ENCODE results near the gene DOCK1.
"Not testable (repeated sequence)": the region's sequence is repeated elsewhere in the genome, so short reads cannot be mapped to it uniquely, and the experiment has no call there.

DOCK1 gene

DNA sequence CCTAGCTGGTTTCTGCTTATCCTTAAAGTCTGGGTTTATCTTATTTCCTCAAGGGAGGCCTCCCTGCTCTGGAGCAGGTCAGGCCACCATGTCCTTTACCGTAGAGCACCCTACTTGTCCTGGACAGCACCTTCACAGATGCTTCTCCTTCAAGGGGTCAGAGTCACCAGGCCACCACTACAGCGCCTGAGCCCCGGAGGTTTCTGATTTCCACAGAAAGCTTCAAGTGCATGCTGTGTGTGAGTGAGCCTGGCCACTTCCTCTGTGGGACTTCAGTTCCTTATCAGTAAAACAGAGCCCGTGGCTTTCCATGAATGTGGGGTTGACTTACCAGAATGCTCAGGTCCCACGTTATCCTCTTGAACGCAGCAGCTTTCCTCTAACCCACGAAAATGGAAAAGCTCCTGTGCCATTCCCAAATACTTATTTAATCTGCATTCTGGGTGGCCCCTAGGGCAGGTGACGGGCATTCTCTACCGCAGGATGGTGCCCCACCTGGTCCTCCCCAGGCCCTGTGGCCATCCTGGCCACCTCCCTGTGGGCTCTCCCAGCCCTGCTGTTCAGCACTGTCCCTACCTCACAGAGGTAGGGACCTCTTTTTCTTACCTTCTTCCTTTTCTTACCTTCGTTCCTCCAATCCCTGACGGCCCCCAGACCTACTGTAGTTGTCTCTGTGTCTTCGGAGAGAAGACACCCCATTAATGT is 1.4 kb upstream of the DOCK1 start:
- no peak for DNase-seq

GRCh38 chr10:126904516-126904817 is 761 bp upstream of the DOCK1 start:
- no peak for DNase-seq

GRCh38 chr10:126905776-126906703 is 812 bp downstream of the DOCK1 start:
- no peak for DNase-seq

DNA sequence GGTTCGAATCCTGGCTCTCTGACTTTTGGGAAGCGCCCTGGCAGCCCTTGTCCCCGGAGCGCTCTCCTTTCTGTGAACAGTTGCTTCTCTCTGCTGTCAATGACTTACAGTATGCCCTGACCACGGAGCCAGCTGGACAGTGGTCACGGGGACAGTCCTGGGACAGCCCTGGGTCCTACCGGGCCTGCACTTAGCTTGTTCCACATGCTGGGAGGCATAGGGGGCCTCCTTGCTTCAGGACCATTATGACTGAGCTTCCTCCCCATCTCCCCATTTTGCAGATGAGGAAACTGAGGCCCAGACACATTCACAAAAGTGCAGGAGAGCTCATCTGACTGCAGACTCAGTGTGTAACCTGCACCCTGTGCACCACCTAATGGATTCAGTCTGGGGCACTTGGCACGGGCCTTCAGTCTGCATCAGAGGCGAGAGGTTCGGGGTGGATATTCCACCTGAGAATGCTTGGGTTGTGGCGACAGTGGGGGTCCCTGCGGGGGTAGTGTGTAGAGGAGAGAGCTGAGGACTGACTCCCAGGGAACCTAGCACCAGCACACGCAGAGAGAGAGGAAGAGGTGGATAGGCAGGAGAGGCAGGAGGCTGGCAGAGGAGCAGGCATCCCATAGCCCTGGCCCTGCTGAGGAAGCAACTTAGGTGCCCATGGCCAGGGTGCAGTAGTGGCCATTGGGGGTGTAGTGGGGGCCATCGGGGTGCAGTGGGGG is 1.6 kb downstream of the DOCK1 start:
- no peak for DNase-seq

- DNase-seq, result no peak
Observed at GRCh38 chr10:126907423-126907970, 2.3 kb downstream of the DOCK1 start.

GRCh38 chr10:126908225-126908624 is 3.0 kb downstream of the DOCK1 start:
- no peak for DNase-seq

DNA sequence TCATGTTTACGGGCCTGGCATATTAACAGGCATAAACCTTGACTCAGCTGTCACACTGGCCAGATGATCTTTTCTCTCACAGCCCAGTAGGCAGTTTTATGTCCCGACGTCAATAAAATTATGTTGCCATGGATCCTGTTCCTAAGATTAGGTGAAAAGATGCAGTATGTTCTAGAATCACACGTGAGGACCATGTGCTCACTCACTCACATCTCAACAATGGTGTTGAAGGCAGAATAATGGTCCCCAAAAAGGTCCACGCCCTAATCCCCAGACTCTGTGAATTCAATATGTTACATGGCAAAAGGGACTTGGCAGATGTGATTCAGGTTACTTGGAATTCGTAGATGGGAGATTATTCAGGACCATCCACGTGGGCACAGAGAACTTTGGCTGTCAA is 3.5 kb downstream of the DOCK1 start:
- DNase-seq, result no peak

- DNase-seq, result no peak
Observed at GRCh38 chr10:126909147-126909546, 3.9 kb downstream of the DOCK1 start.

- no peak for DNase-seq
Observed at GRCh38 chr10:126910196-126910595, 5.0 kb downstream of the DOCK1 start.

GRCh38 chr10:126910798-126911197 is 5.6 kb downstream of the DOCK1 start:
- no peak for DNase-seq

DNA sequence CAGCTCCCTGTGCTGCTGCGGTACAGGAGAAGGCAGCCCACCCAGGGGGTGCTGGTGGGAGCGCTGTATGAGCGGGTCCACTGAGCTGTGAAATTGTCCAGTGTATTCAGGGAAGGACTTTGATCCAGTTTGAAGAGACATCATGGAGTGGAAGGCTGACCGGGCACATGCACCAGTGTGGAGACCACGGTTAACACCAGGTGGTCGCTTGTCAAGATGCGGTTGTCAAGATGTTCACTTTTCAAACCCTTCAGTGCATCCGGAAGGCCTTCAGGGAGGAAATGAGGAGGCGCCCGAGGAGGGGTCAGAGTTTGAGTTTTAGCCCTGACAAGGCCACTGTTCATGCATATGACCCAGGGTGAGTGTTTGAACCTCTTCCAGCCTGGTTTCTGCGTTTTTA is 6.1 kb downstream of the DOCK1 start:
- no peak for DNase-seq

DNA sequence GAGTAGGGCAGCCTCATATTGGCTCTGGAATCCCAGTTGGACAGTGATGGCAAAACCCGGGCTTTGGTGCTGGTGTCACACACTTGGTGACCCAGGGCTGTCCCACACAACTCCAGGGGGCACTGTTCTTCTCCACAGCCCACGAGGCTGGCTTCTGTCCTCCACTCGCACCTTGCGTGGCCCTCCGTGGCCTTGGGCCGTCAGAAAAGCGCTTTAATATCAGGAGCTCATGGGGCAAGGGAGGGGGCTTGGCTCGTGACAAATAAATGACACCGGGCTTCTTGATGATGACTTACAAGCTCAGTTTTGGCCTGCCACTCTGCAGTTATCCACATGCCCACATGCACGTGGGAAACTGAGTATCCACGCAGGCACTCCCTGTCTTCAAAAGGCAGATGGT is 8.1 kb downstream of the DOCK1 start:
- no peak for DNase-seq

- no peak for DNase-seq
Observed at GRCh38 chr10:126914561-126914960, 9.3 kb downstream of the DOCK1 start.

DNA sequence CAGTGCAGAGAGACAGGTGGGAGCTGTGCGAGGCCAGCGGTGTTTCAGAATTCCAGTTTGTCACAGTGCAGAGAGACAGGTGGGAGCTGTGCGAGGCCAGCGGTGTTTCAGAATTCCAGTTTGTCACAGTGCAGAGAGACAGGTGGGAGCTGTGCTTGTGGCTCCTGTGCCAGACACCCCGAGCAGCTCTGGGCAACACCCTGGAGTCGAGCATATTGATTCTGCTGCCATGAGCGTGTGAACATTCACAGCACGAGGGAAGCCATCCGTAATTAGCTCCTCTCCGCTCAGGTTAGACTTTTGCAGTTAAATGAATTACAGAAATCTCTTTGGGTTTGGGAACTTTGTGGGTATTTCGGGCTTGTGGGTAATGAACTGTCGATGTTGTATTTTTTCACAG is 11.7 kb downstream of the DOCK1 start:
- not testable (repeated sequence) for DNase-seq

DNA sequence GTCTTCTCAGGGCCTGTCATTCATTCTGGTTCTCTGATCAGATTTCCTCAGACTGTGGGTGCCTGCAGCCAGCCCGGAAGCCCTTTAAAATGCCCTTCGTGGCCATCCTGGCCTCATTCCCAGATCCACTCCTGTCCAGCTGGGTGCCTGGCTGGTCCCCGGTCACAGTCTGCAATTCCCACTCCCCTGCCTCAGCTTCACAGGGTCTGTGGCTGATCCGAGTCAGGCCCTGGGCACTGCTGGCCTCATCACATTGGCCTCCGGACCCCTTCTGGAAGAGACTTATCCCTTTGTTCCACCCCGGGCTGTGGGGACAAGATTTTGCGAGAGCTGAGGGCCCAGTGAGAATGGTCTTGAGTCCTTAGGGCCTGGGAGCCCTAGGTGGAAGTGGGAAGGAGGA is 12.1 kb downstream of the DOCK1 start:
- DNase-seq, result no peak

DNA sequence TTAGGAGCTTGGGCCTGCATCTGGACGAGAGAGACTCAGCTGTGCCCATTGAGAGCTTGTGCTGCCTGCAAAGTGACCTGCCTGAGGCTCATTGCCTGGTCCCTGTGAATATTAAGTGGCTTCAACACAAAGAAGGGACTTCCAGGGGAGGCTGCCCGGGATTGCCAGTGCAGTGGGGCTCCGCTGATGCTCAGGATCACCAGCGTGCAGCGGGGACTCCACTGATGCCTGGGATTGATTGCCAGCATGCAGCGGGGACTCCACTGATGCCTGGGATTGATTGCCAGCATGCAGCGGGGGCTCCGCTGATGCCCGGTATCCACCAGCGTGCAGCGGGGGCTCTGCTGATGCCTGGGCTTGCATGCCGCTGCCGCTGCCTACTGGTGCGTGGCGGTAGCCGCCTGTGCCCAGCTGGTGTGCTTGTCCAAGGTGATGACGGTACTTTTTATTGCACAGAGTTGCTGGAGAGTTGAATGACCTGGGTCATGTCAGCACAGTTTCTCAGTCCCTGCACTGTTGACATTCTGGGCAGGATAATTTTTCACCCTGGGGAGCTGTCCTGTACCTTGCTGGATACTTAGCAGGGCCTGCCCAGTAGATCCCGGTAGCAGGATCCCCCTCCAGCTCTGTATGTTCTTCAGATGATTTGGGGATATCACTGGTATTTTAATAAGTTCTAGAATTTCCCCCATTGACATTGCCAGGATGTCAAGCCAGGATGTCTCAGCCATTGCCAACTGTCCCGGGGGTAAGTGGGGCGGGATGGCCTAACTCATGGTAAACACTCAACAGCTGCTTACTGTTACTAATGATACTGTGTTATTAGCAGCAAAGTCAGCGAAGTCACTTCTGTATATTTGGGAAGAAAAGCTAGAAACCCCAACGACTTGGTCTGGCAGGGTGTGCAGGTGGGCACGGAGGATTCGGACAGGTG is 13.0 kb downstream of the DOCK1 start:
- no peak for DNase-seq

DNA sequence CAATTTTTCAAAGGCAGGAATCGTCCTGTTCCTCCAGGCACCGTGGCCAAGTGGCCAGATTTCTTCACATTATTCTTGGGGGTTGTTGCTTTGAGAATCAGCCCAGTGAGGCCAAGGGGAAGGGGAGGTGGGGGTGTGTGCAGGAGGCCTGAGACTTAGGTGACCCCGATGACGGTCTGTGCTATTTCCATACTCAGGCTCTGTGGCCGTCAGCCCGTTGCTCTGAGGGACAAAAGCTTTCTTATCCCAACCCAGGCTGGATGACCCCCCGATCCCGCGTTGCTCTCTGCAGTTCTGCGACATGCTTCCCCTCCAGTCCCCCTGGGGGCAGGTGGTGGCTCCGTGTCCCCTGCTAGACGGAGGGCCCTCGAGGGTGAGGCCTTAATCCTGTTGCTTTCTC is 14.2 kb downstream of the DOCK1 start:
- no peak for DNase-seq

GRCh38 chr10:126921162-126921561 is 15.9 kb downstream of the DOCK1 start:
- DNase-seq, result no peak

GRCh38 chr10:126921974-126922525 is 16.8 kb downstream of the DOCK1 start:
- DNase-seq, result no peak

DNA sequence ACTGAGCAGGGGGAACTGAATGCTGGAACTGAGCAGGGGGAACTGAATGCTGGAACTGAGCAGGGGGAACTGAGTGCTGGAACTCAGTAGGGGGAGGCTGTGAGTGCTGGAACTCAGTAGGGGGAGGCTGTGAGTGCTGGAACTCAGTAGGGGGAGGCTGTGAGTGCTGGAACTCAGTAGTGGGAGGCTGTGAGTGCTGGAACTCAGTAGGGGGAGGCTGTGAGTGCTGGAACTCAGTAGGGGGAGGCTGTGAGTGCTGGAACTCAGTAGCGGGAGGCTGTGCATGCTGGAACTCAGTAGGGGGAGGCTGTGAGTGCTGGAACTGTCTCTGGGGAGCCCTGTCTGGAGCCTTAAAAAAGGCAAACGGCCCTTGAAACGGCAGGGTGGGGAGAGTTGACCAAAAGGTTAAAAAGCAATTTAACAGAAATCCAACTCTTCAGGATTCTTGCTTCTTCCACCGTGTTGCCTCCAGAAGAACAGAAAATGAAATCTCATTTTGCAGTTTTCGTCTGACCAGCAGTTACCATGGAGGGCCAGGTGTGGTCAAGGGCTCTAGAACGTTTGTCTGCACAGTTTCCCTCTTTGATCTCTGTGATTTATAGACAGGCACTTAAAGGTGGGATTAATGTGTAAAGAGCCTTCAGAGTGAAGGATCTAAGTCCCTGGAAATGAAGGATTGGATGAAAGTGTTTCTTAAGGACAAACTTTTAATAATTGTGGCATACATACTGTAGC is 19.1 kb downstream of the DOCK1 start:
- no peak for DNase-seq

- DNase-seq, result no peak
Observed at GRCh38 chr10:126924915-126925300, 19.7 kb downstream of the DOCK1 start.
